Upper lobe of left lung (tissue), 6 donors: Measurements from ENCODE around the gene PCNX2. TPM values are rescaled to one million over a fixed set of nuclear protein-coding genes. Genes with fewer than 3 reads are reported as not detected.

Source experiments
- ATAC-seq, 2 donors: fragments of 200-7000 bp; cut with Tn5 transposase; one replicate each; pipeline ENCODE4 v1.9.1; 2022; ENCODE audit warnings: mild to moderate bottlenecking in 2 of 2, moderate library complexity in 2 of 2; ENCODE audit not compliant: low FRiP score in 2 of 2
- DNase-seq, 2 donors: peaks; one replicate each; pipeline ENCODE4 v3.0.0-alpha.2; 2019 to 2020
- H3K27ac ChIP-seq, 4 donors: fragments of 200-600 bp; sonication (generic); one replicate each; pipeline ENCODE4 v1.5.1; 2016 to 2019
- H3K27me3 ChIP-seq, 4 donors: fragments of 200-600 bp; sonication (generic); one replicate each; pipeline ENCODE4 v1.5.1; 2017 to 2019
- H3K36me3 ChIP-seq, 4 donors: fragments of 200-600 bp; sonication (generic); one replicate each; pipeline ENCODE4 v1.5.1; 2016 to 2019
- H3K4me1 ChIP-seq, 4 donors: fragments of 200-600 bp; sonication (generic); one replicate each; pipeline ENCODE4 v1.5.1; 2018 to 2019
- H3K4me3 ChIP-seq, 4 donors: fragments of 200-600 bp; sonication (generic); one replicate each; pipeline ENCODE4 v1.5.1; 2017 to 2019; ENCODE audit warnings: mild to moderate bottlenecking in 2 of 4, moderate library complexity in 1 of 4
- H3K9me3 ChIP-seq, 4 donors: fragments of 200-600 bp; sonication (generic); one replicate each; pipeline ENCODE4 v1.5.1; 2018 to 2019
- EP300 ChIP-seq, 4 donors: sonication (generic); formaldehyde crosslinking; IDR thresholded peaks; one replicate each; pipeline ENCODE4 v1.5.1; 2017; ENCODE audit warnings: antibody characterized with exemption in 4 of 4, control low read depth in 2 of 4
- POLR2A ChIP-seq, 4 donors: fragments of 450-650 bp; IDR thresholded peaks; one replicate each; pipeline ENCODE4 v1.5.1; 2016 to 2017; ENCODE audit warnings: antibody characterized with exemption in 4 of 4, mild to moderate bottlenecking in 2 of 4
- POLR2AphosphoS5 ChIP-seq, 2 donors: sonication (generic); formaldehyde crosslinking; IDR thresholded peaks; one replicate each; pipeline ENCODE4 v1.5.1; 2017; ENCODE audit warnings: antibody characterized with exemption in 2 of 2
- WGBS, 2 donors: methylation state at CpG; one replicate each; pipeline ENCODE4 v1.1.5; 2017 to 2018; 5-methylcytosine and 5-hydroxymethylcytosine counted together
- total RNA-seq, 6 donors: library from RNA; depleted of rRNA in 4 of 6; stranded (reverse); fragments of >200 nt in 4 of 6; gene quantifications; one replicate each; pipeline versions ENCODE4 v1.1.0 to v1.2.1, GENCODE V29; 2016 to 2021
- TF ChIP-seq, protein P1 (sequence below), 6 experiments: fragments of 450-650 bp in 4 of 6; fragments of 200-600 bp in 2 of 6; sonication (generic) in 2 of 6; IDR thresholded peaks; one replicate each; pipeline ENCODE4 v1.5.1; 2016 to 2019; ENCODE audit warnings: antibody characterized with exemption in 6 of 6
- donor health status: DM: no; HTN: no; CAD: no; lungs with moderate emphysema.
- donor health status: DM: no; HTN: yes; CAD: no; lungs with severe emphysema.

Gene PCNX2
- total RNA-seq, 6 donors from 2014 or later = 8.2 to 27.2 (median 14.5) TPM

DNA sequence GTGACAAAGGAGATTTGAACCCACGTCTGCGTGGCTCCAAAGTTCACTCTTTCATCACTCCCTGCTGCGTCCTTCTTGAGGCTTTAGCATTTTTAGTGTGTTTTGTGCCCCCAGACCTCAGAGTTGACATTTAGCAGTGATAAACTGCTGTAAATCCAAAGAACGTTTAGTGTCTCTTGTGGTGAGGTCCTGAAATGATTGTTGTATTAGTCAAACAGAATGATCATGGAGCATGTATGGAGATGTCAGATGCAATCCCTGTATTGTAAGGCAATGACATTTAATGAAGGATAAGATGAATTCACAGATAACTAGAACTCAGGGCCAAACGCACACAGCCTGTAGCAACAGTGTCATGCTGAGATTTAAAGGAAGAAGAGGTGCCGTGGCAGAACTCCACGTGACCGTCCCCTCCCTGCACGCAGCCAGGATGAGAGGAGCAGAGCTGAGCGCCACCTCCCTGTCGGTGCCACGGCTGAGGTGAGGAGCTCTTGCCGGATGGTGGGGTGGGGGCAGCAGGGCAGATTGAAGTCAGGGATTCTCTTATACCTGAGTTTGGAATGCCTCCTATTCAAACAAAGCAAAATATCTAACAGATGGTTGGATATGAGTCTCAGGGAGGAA lies 315.1 kb downstream of the PCNX2 start:
- Histone ChIP-seq H3K27ac (no peak overlapping the region), H3K36me3 (peaks cover 0 to 6% (median 0%) of the 10 kb centered on the region in 4 donors), H3K4me3 (no peak overlapping the region), H3K27me3 (no peaks in the 10 kb centered on the region), H3K9me3 (no peaks in the 10 kb centered on the region), H3K4me1 (peaks cover 11 to 16% (median 14%) of the 10 kb centered on the region in 4 donors)
- DNase-seq = peak in 1 of 2 donors; percentile 36
- ATAC-seq = no peak
- 81 to 85% methylated on average over 13 of the region's 13 CpGs for WGBS, 2 donors
- no peak for TF ChIP-seq POLR2A (IDR thresholded peaks at IDR 0.05)
- no peak for TF ChIP-seq EP300 (IDR thresholded peaks at IDR 0.05)
- TF ChIP-seq, protein P1, sequence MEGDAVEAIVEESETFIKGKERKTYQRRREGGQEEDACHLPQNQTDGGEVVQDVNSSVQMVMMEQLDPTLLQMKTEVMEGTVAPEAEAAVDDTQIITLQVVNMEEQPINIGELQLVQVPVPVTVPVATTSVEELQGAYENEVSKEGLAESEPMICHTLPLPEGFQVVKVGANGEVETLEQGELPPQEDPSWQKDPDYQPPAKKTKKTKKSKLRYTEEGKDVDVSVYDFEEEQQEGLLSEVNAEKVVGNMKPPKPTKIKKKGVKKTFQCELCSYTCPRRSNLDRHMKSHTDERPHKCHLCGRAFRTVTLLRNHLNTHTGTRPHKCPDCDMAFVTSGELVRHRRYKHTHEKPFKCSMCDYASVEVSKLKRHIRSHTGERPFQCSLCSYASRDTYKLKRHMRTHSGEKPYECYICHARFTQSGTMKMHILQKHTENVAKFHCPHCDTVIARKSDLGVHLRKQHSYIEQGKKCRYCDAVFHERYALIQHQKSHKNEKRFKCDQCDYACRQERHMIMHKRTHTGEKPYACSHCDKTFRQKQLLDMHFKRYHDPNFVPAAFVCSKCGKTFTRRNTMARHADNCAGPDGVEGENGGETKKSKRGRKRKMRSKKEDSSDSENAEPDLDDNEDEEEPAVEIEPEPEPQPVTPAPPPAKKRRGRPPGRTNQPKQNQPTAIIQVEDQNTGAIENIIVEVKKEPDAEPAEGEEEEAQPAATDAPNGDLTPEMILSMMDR (IDR thresholded peaks at IDR 0.05) = no peak
- TF ChIP-seq POLR2AphosphoS5 (IDR thresholded peaks at IDR 0.05) = no peak

DNA sequence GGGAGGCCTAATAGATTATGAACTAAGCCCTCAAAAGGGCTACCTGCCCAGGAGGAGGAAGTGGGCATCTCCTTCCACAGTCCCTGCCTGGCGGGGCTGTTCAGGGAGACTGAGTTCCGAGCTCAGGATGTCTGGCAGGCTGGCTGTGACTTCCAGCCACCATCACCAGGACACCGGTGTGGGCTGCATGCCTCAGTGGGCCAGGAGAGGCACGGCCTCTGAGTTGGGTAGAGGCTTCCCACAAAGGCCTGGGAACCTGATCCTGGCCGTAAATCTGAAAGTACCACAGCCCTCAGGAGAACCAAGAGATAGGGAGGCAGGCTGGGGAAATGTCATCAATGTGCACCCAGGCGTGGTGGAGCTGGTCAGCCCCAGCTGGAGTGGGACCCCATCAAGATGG lies 316.0 kb downstream of the PCNX2 start:
- no peaks in the 10 kb centered on the region for H3K27me3 ChIP-seq
- no peak for ATAC-seq

DNA sequence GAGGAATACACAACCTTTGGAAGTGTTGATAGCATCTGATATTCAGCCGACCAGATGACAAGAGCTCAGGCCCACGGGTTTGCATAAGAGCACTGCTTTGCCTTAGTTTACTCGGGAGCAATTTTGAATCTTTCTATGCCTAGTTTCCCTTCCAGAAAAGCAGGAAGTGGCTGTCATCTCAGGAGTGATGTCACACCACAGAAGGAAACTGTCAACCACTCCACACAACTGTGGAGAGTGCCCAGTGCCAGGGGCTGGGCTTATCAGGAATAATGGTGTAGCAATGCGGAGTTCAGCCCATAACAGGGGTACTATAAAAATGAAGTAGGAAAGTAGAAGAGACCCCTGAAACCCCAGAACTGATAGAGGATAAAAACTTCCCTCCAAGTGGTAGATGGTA lies 316.7 kb downstream of the PCNX2 start:
- DNase-seq = no peak
- peaks cover 0 to 2% (median under 1%) of the 10 kb centered on the region in 4 donors for H3K9me3 ChIP-seq
- H3K27ac ChIP-seq = peak overlapping the region in 1 of 4 donors; percentile 58
- H3K4me1 ChIP-seq = peaks cover 12 to 20% (median 14%) of the 10 kb centered on the region in 4 donors
- ATAC-seq = no peak
- H3K27me3 ChIP-seq = no peaks in the 10 kb centered on the region
- peaks cover 0 to 6% (median 0%) of the 10 kb centered on the region in 4 donors for H3K36me3 ChIP-seq
- TF ChIP-seq POLR2AphosphoS5 (IDR thresholded peaks at IDR 0.05) (no peak), POLR2A (IDR thresholded peaks at IDR 0.05) (no peak), EP300 (IDR thresholded peaks at IDR 0.05) (no peak)
- TF ChIP-seq, protein P1 (IDR thresholded peaks at IDR 0.05) = no peak
- no peak overlapping the region for H3K4me3 ChIP-seq
- WGBS, 2 donors = 53% methylated on average over 4 of the region's 4 CpGs

More for the DNA sequence above, 316.0 kb downstream of the PCNX2 start:
- Histone ChIP-seq H3K4me1 (peaks cover 12 to 20% (median 14%) of the 10 kb centered on the region in 4 donors), H3K4me3 (no peak overlapping the region), H3K9me3 (no peaks in the 10 kb centered on the region), H3K27ac (no peak overlapping the region), H3K36me3 (peaks cover 0 to 6% (median 0%) of the 10 kb centered on the region in 4 donors)
- DNase-seq = peak in 1 of 2 donors; percentile 29
- 97 to 98% methylated on average over 4 to 6 of the region's 6 CpGs for WGBS, 2 donors
- TF ChIP-seq, protein P1 (IDR thresholded peaks at IDR 0.05) = no peak
- TF ChIP-seq POLR2A (IDR thresholded peaks at IDR 0.05) (no peak), POLR2AphosphoS5 (IDR thresholded peaks at IDR 0.05) (no peak), EP300 (IDR thresholded peaks at IDR 0.05) (no peak)

DNA sequence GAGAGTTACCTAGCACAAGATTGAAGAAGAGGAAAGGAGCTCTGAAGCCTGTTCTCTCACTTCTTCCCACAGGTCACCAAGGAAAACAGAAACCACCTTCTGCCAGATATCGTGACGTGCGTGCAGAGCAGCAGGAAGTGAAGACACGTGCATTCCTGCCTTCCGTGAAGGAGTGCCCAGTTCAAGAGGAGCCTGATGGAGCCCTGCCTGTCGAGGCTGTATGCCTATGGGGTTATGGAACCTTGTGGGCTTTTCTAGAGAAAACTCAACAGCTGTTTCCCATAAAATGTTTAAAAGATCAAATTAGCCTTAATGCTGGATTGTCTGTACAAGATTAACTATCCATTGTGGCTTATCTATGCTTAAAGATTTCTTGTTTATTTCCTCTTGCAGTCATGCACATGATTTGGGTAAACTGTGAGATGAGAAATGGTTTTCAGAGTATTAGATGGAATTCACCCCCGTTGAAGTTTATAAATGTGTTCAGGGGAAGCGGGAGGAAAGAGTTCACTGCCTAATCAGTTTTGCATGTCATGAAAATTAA lies 317.4 kb downstream of the PCNX2 start:
- ATAC-seq = peak in 1 of 2 donors; percentile 9
- DNase-seq = no peak
- 25 to 35% methylated on average over 8 of the region's 8 CpGs for WGBS, 2 donors
- no peak for TF ChIP-seq POLR2A (IDR thresholded peaks at IDR 0.05)
- TF ChIP-seq EP300 (IDR thresholded peaks at IDR 0.05) = peak in 1 of 4 donors; percentile 51
- no peak overlapping the region for H3K4me3 ChIP-seq
- H3K4me1 ChIP-seq = peaks cover 12 to 20% (median 14%) of the 10 kb centered on the region in 4 donors
- H3K9me3 ChIP-seq = peaks cover 0 to 6% (median 1%) of the 10 kb centered on the region in 4 donors
- peaks cover 0 to 9% (median 0%) of the 10 kb centered on the region in 4 donors for H3K36me3 ChIP-seq
- H3K27ac ChIP-seq = peak overlapping the region in 2 of 4 donors; percentile 31 to 58
- H3K27me3 ChIP-seq = no peaks in the 10 kb centered on the region

DNA sequence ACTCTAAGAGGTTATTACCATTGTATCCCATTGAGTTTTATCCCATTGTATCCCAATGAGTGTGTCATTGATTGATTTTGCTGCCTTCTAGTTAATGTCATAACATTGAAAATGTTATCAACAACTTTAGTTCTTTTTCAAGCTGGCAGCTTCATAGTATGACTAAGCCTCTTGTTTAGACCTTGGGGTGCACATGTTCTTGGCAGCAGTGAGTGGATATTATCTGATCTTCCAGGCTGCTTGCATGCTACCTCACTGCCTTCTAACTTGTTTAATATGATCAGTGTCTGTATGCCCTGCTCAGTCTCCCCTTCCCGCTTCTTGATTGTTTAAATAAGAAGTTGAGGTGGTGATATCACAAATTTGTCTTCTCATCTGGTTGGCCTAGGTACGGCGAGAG lies 320.6 kb downstream of the PCNX2 start:
- Histone ChIP-seq H3K4me1 (peaks cover 12 to 20% (median 14%) of the 10 kb centered on the region in 4 donors), H3K36me3 (peaks cover 0 to 36% (median 17%) of the 10 kb centered on the region in 4 donors), H3K9me3 (peaks cover 0 to 6% (median 1%) of the 10 kb centered on the region in 4 donors), H3K4me3 (no peak overlapping the region), H3K27me3 (no peaks in the 10 kb centered on the region), H3K27ac (peak overlapping the region in 1 of 4 donors; percentile 4)
- ATAC-seq (no peak), DNase-seq (no peak)
- TF ChIP-seq POLR2AphosphoS5 (IDR thresholded peaks at IDR 0.05) = peak in 1 of 2 donors; percentile 30
- TF ChIP-seq POLR2A (IDR thresholded peaks at IDR 0.05) = no peak
- WGBS, 2 donors = 75 to 87% methylated on average over 3 of the region's 3 CpGs
